PC-3 (cell line): ENCODE data around the gene ZMYM2. TPM values are rescaled to one million over a fixed set of nuclear protein-coding genes. Genes with fewer than 3 reads are reported as not detected.

Source experiments
- ATAC-seq: fragments of 200-7000 bp; cut with Tn5 transposase; 2 replicates; pipeline ENCODE4 v1.9.1; 2020; ENCODE audit warnings: mild to moderate bottlenecking, moderate library complexity
- BruUV-seq: library from RNA; stranded (reverse); fragments of 400-500 nt; replicated peaks from 2 replicates; lab custom pipeline; 2021; lab: Mats Ljungman, UMichigan
- CTCF ChIA-PET: fragments of 300-600 bp; sonication (Branson Sonifier 250); formaldehyde crosslinking; loops from one replicate; lab custom pipeline; 2022; ENCODE audit warnings: antibody characterized with exemption; lab: Charles Lee
- POLR2A ChIA-PET: fragments of 300-600 bp; sonication (Branson Sonifier 250); formaldehyde crosslinking; loops from one replicate; lab custom pipeline; 2022; ENCODE audit warnings: antibody characterized with exemption; ENCODE audit not compliant: unreplicated experiment; lab: Charles Lee
- DNase-seq: peaks from one replicate; pipeline ENCODE4 v3.0.0-alpha.2; 2015
- H2AFZ ChIP-seq: fragments of 300-600 bp; sonication (generic); 2 replicates; pipeline ENCODE4 v1.6.0; 2016; ENCODE audit warnings: antibody characterized with exemption, low read length
- H3F3A ChIP-seq: fragments of 300-600 bp; sonication (generic); one replicate; pipeline ENCODE4 v1.6.0; 2017; ENCODE audit warnings: antibody characterized with exemption, low read length, control low read depth, mild to moderate bottlenecking; ENCODE audit not compliant: unreplicated experiment
- H3K27ac ChIP-seq: fragments of 300-600 bp; sonication (generic); 2 replicates; pipeline ENCODE4 v1.5.1; 2016; ENCODE audit warnings: mild to moderate bottlenecking, low read length
- H3K27me3 ChIP-seq: fragments of 300-600 bp; sonication (generic); 2 replicates; pipeline ENCODE4 v1.6.1; 2016; ENCODE audit warnings: low read length, mixed read lengths
- H3K36me3 ChIP-seq: fragments of 300-600 bp; sonication (generic); 2 replicates; pipeline ENCODE4 v1.6.1; 2016; ENCODE audit warnings: low read depth, mixed run types, low read length, mixed read lengths
- H3K4me1 ChIP-seq: fragments of 300-600 bp; sonication (generic); 2 replicates; pipeline ENCODE4 v1.5.1; 2016; ENCODE audit warnings: low read length; ENCODE audit not compliant: insufficient read depth
- H3K4me2 ChIP-seq: fragments of 300-600 bp; sonication (generic); 2 replicates; pipeline ENCODE4 v1.6.0; 2016; ENCODE audit warnings: low read length
- H3K4me3 ChIP-seq: fragments of 300-600 bp; sonication (generic); 2 replicates; pipeline ENCODE4 v1.5.1; 2016; ENCODE audit warnings: mild to moderate bottlenecking, low read length, mixed read lengths
- H3K79me2 ChIP-seq: fragments of 300-600 bp; sonication (generic); 2 replicates; pipeline ENCODE4 v1.6.1; 2017; ENCODE audit warnings: low read length, mixed read lengths
- H3K9ac ChIP-seq: fragments of 300-600 bp; sonication (generic); 2 replicates; pipeline ENCODE4 v1.6.0; 2016; ENCODE audit warnings: mild to moderate bottlenecking, low read length
- H3K9me2 ChIP-seq: fragments of 300-600 bp; sonication (generic); replicated peaks from 2 replicates; pipeline ENCODE4 v1.6.1; 2016; ENCODE audit warnings: mixed run types, low read length, mixed read lengths
- H3K9me3 ChIP-seq: fragments of 300-600 bp; sonication (generic); 2 replicates; pipeline ENCODE4 v1.6.1; 2016; ENCODE audit warnings: low read length, mixed read lengths
- H4K20me1 ChIP-seq: fragments of 300-600 bp; sonication (generic); 2 replicates; pipeline ENCODE4 v1.6.1; 2016; ENCODE audit warnings: low read length, mixed read lengths
- EZH2 ChIP-seq: fragments of 300-600 bp; sonication (generic); IDR thresholded peaks from one replicate; pipeline ENCODE4 v1.6.1; 2017; ENCODE audit warnings: antibody characterized with exemption, mild to moderate bottlenecking, low read length; ENCODE audit not compliant: unreplicated experiment
- EZH2phosphoT487 ChIP-seq: fragments of 300-600 bp; sonication (generic); IDR thresholded peaks from 2 replicates; pipeline ENCODE4 v1.6.1; 2018; ENCODE audit warnings: mild to moderate bottlenecking, antibody characterized with exemption, low read length, borderline replicate concordance
- intact Hi-C: fragments of 100-400 bp; cut with micrococcal nuclease; formaldehyde crosslinking; loops from 2 replicates; pipeline ENCODE4 v1.9.0; 2023
- total RNA-seq: library from RNA; depleted of rRNA; stranded (reverse); fragments of >200 nt; gene quantifications from 2 replicates; pipeline ENCODE4 v1.2.3, GENCODE V29; 2014
- TF ChIP-seq, protein P1 (sequence below): fragments of 300-600 bp; sonication (generic); conservative IDR thresholded peaks from 2 replicates; pipeline ENCODE4 v1.5.1; 2017; ENCODE audit warnings: antibody characterized with exemption, low read depth, mild to moderate bottlenecking, low read length

The ZMYM2 gene
- total RNA-seq, 1 experiment from 2014 or later, result 34.7 TPM

GRCh38 chr13:20058476-20058875, 99.9 kb downstream of the ZMYM2 start:
- Histone ChIP-seq H3K9me3 (no peaks in the 10 kb centered on the region), H2AFZ (no peak overlapping the region), H3K27ac (no peak overlapping the region), H4K20me1 (no peaks in the 10 kb centered on the region), H3K4me3 (no peak overlapping the region), H3K36me3 (peaks cover 45% of the 10 kb centered on the region), H3K79me2 (no peaks in the 10 kb centered on the region), H3F3A (no peaks in the 10 kb centered on the region), H3K9me2 (no peaks in the 10 kb centered on the region), H3K27me3 (no peaks in the 10 kb centered on the region), H3K4me1 (no peaks in the 10 kb centered on the region), H3K9ac (no peak overlapping the region), H3K4me2 (no peak overlapping the region)
- BruUV-seq, result no TSS peak
- TF ChIP-seq, protein P1, sequence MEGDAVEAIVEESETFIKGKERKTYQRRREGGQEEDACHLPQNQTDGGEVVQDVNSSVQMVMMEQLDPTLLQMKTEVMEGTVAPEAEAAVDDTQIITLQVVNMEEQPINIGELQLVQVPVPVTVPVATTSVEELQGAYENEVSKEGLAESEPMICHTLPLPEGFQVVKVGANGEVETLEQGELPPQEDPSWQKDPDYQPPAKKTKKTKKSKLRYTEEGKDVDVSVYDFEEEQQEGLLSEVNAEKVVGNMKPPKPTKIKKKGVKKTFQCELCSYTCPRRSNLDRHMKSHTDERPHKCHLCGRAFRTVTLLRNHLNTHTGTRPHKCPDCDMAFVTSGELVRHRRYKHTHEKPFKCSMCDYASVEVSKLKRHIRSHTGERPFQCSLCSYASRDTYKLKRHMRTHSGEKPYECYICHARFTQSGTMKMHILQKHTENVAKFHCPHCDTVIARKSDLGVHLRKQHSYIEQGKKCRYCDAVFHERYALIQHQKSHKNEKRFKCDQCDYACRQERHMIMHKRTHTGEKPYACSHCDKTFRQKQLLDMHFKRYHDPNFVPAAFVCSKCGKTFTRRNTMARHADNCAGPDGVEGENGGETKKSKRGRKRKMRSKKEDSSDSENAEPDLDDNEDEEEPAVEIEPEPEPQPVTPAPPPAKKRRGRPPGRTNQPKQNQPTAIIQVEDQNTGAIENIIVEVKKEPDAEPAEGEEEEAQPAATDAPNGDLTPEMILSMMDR, result no peak
- TF ChIP-seq EZH2 (no peak), EZH2phosphoT487 (no peak)
- CTCF ChIA-PET, result no interaction called here
- DNase-seq, result no peak
- ATAC-seq, result no peak
- intact Hi-C loops, result loop anchor here (2.0 kb wide), 1 partner anchor 104 kb away; no protein-coding TSS in a partner anchor
- POLR2A ChIA-PET, result no interaction called here

GRCh38 chr13:20064128-20064527, 105.6 kb downstream of the ZMYM2 start:
- CTCF ChIA-PET, result interaction anchor here (0.6 kb wide), 1 partner anchor 976 kb away, joined by 3 read pairs; no protein-coding TSS in a partner anchor
- Histone ChIP-seq H4K20me1 (no peaks in the 10 kb centered on the region), H3F3A (no peaks in the 10 kb centered on the region), H3K27ac (no peak overlapping the region), H3K4me2 (no peak overlapping the region), H3K4me3 (no peak overlapping the region), H3K4me1 (no peaks in the 10 kb centered on the region), H3K9ac (no peak overlapping the region), H3K36me3 (peaks cover 61% of the 10 kb centered on the region), H3K79me2 (no peaks in the 10 kb centered on the region), H3K9me3 (no peaks in the 10 kb centered on the region), H3K9me2 (no peaks in the 10 kb centered on the region), H2AFZ (no peak overlapping the region), H3K27me3 (no peaks in the 10 kb centered on the region)
- POLR2A ChIA-PET, result no interaction called here
- TF ChIP-seq, protein P1, result no peak
- no peak for TF ChIP-seq EZH2phosphoT487
- no peak for TF ChIP-seq EZH2
- no TSS peak for BruUV-seq
- intact Hi-C loops, result no loop called here
- no peak for DNase-seq
- ATAC-seq, result peak; percentile 59

GRCh38 chr13:20065516-20065915, 107.0 kb downstream of the ZMYM2 start:
- intact Hi-C loops, result no loop called here
- Histone ChIP-seq H3K4me3 (no peak overlapping the region), H3K27me3 (no peaks in the 10 kb centered on the region), H3K9ac (no peak overlapping the region), H3K4me1 (no peaks in the 10 kb centered on the region), H3K27ac (no peak overlapping the region), H3K9me2 (no peaks in the 10 kb centered on the region), H3K4me2 (no peak overlapping the region), H4K20me1 (no peaks in the 10 kb centered on the region), H3K9me3 (no peaks in the 10 kb centered on the region), H3F3A (no peaks in the 10 kb centered on the region), H2AFZ (no peak overlapping the region), H3K79me2 (no peaks in the 10 kb centered on the region), H3K36me3 (peaks cover 50% of the 10 kb centered on the region)
- TF ChIP-seq EZH2, result no peak
- TF ChIP-seq, protein P1, result no peak
- TF ChIP-seq EZH2phosphoT487, result no peak
- BruUV-seq, result no TSS peak
- ATAC-seq (no peak), DNase-seq (no peak)
- POLR2A ChIA-PET, result no interaction called here
- CTCF ChIA-PET, result no interaction called here
